ENCODE results near the gene EFNA1.

DNA sequence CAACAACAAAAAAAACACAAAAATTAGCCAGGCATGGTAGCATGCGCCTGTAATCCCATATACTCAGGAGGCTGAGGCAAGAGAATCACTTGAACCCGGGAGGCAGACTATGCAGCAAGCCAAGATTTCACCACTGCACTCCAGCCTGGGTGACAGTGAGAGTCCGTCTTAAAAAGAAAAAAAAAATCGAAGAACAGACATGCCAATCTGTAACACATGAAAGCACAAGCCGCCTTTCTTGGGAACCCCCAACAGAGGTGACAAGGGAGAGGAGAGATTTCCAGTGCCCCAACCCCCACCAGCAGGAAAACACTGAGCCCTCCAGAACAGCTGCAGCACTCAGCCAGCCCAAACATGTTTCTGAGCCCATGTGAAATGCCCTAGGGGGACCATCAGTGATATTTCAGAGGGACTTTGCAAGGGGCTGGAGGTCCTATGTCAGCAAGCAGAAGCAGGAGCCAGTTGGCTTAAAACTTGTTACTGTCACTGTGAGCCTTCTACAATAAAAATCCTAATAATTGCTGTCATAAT lies 14.2 kb upstream of the EFNA1 start:
- TF ChIP-seq CTCF (IDR thresholded peaks at IDR 0.05) (no peak), ZFX (IDR thresholded peaks at IDR 0.05; ENCODE audit: borderline replicate concordance) (no peak)
